Measurements from ENCODE around the gene TEDC2. TPM values are rescaled to one million over a fixed set of nuclear protein-coding genes. Genes with fewer than 3 reads are reported as not detected.

TEDC2 gene
- total RNA-seq, 1 experiment from 2014 or later: 45.4 TPM

GRCh38 chr16:2505695-2506094 lies 45.8 kb downstream of the TEDC2 start:
- Histone ChIP-seq H3K9me3 (ENCODE audit: control insufficient read depth, low read depth, low read length) (no peaks in the 10 kb centered on the region), H3K56ac (ENCODE audit: insufficient read length, low read depth, low read length) (no peak overlapping the region), H3K23me2 (ENCODE audit: insufficient read length, low read depth, low read length, poor library complexity, severe bottlenecking) (peaks cover 3% of the 10 kb centered on the region), H3K4ac (ENCODE audit: low read depth, low read length) (no peak overlapping the region), H3K23ac (ENCODE audit: insufficient read length, low read depth, low read length) (no peak overlapping the region), H3K79me1 (ENCODE audit: insufficient read depth, low read depth, low read length, poor library complexity, severe bottlenecking) (no peaks in the 10 kb centered on the region), H3K27ac (ENCODE audit: insufficient read length, low read depth, low read length) (no peak overlapping the region), H2AK5ac (ENCODE audit: insufficient read length, low read length) (no peak overlapping the region), H3K14ac (ENCODE audit: insufficient read depth, low read length) (no peak overlapping the region), H4K8ac (replicated peaks; ENCODE audit: insufficient read length, low read depth, low read length) (no peak overlapping the region), H4K20me1 (ENCODE audit: control insufficient read depth, insufficient read depth, insufficient read length) (no peaks in the 10 kb centered on the region), H3K79me2 (ENCODE audit: insufficient read depth, low read length) (no peaks in the 10 kb centered on the region), H3K4me2 (ENCODE audit: insufficient read depth, insufficient read length, low read length) (no peak overlapping the region), H3K9ac (ENCODE audit: extremely low read depth, insufficient read length, low read length) (no peak overlapping the region), H2BK20ac (ENCODE audit: low read depth, low read length, poor library complexity, severe bottlenecking) (no peak overlapping the region), H2BK12ac (ENCODE audit: insufficient read length, low read depth, low read length) (no peak overlapping the region), H3T11ph (ENCODE audit: low read length) (no peak overlapping the region), H2BK15ac (ENCODE audit: low read depth, low read length) (no peak overlapping the region), H2AFZ (ENCODE audit: low read length) (no peak overlapping the region), H2BK5ac (ENCODE audit: insufficient read length, low read length) (no peak overlapping the region), H3K27me3 (ENCODE audit: insufficient read depth, low read length) (no peaks in the 10 kb centered on the region), H4K5ac (ENCODE audit: insufficient read length, low read depth, low read length) (no peak overlapping the region), H4K91ac (ENCODE audit: insufficient read length, low read depth, low read length) (no peak overlapping the region), H3K18ac (ENCODE audit: insufficient read length, low read depth, low read length) (no peak overlapping the region), H2BK120ac (ENCODE audit: low read depth, low read length, poor library complexity, severe bottlenecking) (no peak overlapping the region), H3K4me1 (ENCODE audit: insufficient read depth, low read length) (no peaks in the 10 kb centered on the region)
- Mint-ChIP-seq H3K4me3 (no peak overlapping the region), H3K36me3 (ENCODE audit: insufficient read depth in 1 of 3, low read depth in 3 of 3) (no peaks in the 10 kb centered on the region), H3K27ac (no peak overlapping the region), H3K9me3 (no peaks in the 10 kb centered on the region), H3K4me1 (peaks cover 3 to 15% of the 10 kb centered on the region in 2 experiments), H3K27me3 (ENCODE audit: low read depth) (no peaks in the 10 kb centered on the region)
- WGBS (ENCODE audit: extremely low coverage, insufficient read length, low lambda C conversion rate): 100% methylated on average over 1 of the region's 14 CpGs
- no peak for DNase-seq
- TF ChIP-seq CTCF (conservative IDR thresholded peaks at IDR 0.05): no peak

Measured in H9 (cell line).